GM18858 (cell line): ENCODE measurements around the gene PPP4C.
"Not testable (repeated sequence)": the region's sequence is repeated elsewhere in the genome, so short reads cannot be mapped to it uniquely, and the experiment has no call there.

Experiments
- ATAC-seq: cut with Tn5 transposase; IDR thresholded peaks from one replicate; pipeline ENCODE4 v1.9.1; 2021; ENCODE audit not compliant: unreplicated experiment

The PPP4C gene

DNA sequence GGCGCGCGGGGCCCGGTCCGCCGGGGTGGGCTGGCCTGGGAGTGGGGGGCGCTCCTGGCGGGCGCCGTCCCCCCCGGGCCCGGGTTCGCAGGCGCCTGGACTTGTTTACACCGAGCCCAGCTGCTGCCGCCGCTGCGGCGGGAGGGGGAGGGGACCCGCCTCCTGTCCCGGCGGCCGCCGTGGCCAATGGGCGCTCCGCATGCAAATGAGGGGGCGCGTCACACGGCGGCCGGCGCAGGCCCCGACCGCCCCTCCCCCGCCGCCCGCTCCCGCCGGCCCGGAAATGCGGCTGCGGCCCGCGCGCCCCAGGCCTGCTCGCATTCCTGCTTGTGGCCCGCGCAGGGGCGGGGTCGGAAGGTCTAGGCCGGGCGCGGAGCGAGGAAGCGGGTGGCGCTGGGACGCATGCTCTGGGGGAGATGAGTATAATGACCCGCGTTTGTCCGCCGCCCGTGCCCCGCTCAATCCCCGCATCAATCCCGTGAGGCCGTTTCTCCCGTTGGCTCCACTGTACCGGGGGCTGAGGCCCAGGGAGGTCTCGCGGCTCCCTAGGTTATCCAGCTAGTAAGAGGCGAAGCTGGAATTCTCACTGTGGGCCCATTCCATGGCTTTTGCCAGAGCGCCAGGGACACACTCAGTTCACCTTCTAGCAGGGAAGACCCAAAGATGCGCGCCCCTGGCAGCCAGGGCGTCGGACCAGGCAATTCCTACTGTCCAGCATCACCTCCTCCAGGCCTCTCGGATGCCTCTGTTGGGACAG lies 20.5 kb downstream of the PPP4C start, which contains the start of gene YPEL3:
YPEL3 (minus strand) TSS at position 109 of the 757 bp plus-strand sequence. CDS start 731 bp downstream, outside the sequence.
- no peak for ATAC-seq

- ATAC-seq = no peak
Observed at GRCh38 chr16:30096862-30097563, 21.2 kb downstream of the PPP4C start.

- no peak for ATAC-seq
Observed at GRCh38 chr16:30104090-30104489, 28.3 kb downstream of the PPP4C start.

DNA sequence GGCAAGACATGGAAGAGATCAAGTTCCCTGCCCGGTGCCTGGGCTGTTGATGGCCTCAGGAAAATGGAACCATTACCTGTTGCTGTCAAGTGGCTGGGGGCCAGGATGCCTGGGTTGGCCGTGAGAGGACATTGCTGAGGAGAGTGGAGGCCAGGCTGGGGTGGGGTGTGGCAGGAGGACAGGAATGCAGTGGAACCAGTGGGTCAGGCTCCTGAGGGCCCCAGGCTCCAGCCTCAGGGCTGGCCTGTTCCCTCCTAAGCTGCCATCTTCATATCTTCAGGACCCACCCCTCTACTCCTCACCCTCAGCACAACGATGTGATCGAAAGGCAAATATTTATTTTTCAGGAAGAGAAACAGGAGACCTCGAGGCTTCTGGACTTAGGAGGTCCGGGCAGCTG lies 28.7 kb downstream of the PPP4C start:
- ATAC-seq = no peak

- no peak for ATAC-seq
Observed at GRCh38 chr16:30108059-30108850, 32.5 kb downstream of the PPP4C start.

GRCh38 chr16:30110661-30111060 lies 34.9 kb downstream of the PPP4C start:
- no peak for ATAC-seq

DNA sequence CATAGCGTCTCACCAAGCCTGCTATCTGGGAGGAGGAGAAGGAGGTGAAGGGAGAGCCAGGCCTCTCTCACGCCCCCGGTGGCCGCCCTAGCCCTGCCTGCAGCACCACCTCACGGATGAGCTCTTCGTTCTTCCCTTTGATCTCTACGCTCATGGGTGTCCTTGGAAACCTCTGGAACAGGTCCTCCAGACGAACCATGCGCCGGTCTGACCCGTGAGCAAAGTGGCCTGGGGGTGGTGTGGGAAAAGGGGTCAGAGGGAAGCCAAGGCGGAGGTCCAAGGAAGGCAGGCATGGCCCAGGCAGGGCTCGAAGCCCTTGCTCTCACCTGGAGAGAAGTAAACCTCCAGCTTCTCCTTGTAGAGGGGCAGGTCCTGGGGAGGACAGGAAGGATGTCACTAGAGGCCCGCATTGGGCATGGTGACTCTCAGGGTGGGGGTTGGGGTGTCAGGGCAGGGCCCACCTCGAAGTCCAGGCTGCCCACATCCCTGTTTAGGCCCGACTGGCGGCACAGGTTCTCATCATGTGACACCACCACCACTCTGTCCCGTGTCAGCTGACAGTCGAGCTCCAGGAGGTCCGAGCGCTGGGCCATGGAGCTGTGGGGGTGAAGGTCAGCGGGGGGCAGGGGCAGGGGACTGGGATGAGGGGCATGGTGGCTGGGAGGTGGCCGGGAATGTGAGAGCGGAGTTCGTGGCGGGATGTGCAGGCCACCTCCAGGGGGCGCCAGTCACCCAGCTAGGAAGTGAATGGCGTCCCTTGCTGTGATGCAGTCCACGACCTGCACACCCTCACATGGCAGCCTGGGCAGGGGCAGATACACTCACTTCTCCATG lies 36.6 kb downstream of the PPP4C start:
- no peak for ATAC-seq

DNA sequence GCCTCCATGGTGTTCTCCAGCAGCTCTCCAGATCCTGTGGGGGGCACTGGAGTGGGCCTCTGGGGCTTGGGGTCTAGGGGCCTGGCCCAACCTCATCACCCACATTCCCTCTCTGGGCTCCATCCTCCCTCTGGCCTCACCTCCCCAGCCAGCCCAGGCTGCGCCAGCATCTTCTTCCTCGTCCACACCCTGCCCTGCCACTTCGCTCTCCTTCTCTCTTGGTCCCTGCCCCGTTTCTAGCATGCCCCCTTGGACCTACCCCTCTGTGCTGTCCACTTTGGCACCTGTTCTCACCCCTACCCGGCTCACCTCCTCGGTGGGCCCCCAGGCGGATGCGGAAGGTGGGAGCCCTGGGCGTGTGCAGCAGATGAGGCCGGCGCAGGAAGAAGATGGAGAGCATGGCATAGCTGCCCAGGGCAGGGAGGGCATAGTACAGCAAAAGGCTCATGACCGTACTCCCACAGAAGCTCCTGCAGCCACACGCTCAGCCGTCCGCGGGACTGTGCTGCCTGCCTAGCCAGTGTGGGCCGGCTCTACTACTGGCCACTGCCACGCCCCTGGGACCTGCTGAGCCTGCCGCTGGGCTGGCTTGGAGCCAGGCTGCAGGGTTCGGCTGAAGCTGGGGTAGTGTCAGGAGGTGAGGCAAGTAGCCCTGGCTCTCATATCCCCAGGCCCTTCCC lies 37.4 kb downstream of the PPP4C start, which contains the start of gene GDPD3:
GDPD3 (minus strand) TSS at position 507 of the 680 bp plus-strand sequence; CDS start at position 448, 59 bp downstream.
- no peak for ATAC-seq

- no peak for ATAC-seq
Observed at GRCh38 chr16:30113711-30114333, 38.0 kb downstream of the PPP4C start.

DNA sequence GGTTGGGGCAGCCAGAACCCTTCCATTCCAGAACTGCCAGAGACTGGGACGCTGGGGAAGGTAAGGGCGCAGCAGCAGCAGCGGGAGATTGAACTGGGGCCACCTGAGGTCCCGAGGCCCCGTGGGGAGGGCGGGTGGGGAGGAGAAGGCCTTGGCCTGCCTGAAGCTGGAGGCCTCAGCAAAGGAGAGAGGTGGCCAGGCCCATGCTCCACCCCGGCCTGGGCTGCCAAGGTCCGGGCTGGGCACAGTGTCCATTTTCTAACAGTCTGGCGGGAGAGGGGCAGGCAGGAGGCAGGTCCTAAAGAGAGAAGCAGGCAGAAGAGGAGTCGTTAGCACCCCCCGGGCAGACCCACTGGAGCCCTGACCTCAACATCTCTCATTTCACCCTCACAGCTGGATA lies 38.6 kb downstream of the PPP4C start:
- no peak for ATAC-seq

GRCh38 chr16:30114833-30115232 lies 39.0 kb downstream of the PPP4C start:
- not testable (repeated sequence) for ATAC-seq

- no peak for ATAC-seq
Observed at GRCh38 chr16:30115238-30115637, 39.4 kb downstream of the PPP4C start.

DNA sequence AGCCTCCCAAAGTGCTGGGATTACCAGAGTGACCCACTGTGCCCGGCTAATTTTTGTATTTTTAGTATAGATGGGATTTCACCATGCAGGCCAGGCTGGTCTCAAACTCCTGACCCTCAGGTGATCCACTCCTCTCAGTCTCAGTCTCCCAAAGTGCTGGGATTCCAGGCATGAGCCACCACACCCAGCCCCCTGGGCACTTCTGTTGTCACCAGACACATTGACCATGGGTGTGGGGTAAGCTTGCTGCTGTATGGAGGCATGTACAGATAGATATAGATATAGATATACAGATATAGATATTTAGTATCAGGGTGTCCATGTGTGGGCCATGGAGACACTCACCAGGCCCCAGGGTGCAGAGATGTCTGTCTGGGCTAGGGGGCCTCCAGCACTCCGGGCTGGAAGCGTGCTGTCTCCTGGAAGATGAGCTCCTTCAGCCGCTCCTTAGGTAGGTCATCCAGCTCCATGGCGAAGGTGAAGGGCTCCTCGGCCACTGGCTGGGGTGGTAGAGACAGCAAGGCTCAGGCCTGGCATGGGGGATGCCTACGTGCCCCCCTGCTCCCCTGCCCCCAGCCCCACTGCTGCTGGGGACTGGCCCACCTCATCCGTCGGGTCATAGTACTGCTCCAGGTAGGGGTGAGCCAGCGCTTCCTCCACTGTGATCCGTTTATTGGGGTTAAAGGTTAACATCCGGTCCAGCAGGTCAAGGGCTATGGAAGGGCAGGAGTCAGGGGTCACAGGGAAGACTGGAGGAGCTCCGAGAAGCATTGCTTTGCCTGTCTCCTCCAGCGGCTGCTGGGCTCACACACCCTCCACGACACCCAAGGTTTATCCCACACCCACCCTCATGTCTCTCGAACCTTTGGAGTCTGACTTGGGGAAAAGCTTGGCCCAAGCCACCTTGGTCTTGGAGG lies 40.8 kb downstream of the PPP4C start:
- ATAC-seq = no peak

- ATAC-seq = no peak
Observed at GRCh38 chr16:30117768-30118167, 42.0 kb downstream of the PPP4C start.

DNA sequence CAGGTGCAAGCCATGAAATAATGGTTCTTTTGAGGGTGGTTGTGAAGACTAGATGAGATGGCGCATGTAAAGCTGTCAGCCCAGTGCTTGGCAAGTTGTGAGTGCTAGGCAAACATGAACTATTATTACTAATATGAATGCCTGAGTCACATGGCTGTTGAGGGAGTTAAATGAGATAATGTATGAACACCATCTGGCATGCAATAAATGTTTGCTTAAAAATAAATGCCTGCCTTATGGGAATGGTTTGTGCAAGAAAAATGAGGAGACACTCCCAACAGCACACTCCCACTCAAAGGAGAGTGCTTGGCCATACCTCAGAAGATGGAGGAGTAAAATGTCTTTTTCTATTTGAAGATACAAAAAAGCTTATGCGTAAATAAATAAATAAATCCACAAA lies 43.6 kb downstream of the PPP4C start:
- no peak for ATAC-seq

- no peak for ATAC-seq
Observed at GRCh38 chr16:30120340-30121105, 44.7 kb downstream of the PPP4C start.

DNA sequence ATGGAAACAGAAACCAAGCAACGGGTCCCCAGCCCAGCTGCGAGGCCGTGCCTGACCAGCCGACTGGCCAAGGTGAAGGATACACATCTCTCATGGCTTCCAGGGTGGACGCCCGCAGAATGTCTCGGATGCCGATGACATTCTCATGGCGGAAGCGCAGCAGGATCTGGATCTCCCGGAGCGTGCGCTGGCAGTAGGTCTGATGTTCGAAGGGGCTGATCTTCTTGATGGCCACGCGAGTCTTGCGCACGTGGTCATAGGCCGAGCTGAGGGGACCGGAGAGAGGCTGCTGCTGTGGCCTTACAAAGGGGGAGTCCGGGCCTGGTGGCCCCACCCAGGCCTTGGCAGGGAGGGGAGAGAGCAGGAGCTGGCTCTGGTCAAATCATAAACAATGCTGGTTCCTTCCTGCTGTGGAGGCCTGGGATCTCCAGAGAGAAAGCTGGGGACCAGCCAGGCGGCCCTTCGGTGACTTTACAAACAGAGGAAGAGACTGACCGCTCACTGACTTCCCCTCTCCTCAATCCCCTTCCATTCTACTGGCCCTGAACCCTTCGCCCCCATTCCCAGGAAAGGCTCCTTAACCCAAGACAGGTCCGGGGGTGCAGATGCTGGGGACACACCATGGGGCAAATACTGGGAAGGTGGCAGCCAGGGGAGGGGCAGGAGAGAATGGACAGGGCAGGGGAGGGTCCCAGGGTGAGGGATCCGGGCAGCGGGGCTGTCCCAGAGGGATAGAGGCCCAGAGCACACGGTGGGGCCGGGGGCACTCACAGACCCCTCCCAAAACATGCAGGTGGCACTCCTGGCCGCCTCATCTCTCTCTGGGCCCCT lies 46.2 kb downstream of the PPP4C start:
- no peak for ATAC-seq
